ENCODE measurements around the gene TGIF2LY.
"Not testable (repeated sequence)": the region's sequence is repeated elsewhere in the genome, so short reads cannot be mapped to it uniquely, and the experiment has no call there.

TGIF2LY gene

GRCh38 chrY:3578767-3579166, at the start of gene TGIF2LY:
Gene TGIF2LY, plus strand, starts transcription at chrY:3579067. Its CDS starts 178 bp downstream, at chrY:3579245.
- FAIRE-seq, result not testable (repeated sequence)

Measured in A204.1 (cell line).